Measurements from ENCODE around the gene AR. TPM values are rescaled to one million over a fixed set of nuclear protein-coding genes. Genes with fewer than 3 reads are reported as not detected.

AR gene
- total RNA-seq, 4 donors from 2014 or later, result 2.7 to 6.3 (median 4.3) TPM

DNA sequence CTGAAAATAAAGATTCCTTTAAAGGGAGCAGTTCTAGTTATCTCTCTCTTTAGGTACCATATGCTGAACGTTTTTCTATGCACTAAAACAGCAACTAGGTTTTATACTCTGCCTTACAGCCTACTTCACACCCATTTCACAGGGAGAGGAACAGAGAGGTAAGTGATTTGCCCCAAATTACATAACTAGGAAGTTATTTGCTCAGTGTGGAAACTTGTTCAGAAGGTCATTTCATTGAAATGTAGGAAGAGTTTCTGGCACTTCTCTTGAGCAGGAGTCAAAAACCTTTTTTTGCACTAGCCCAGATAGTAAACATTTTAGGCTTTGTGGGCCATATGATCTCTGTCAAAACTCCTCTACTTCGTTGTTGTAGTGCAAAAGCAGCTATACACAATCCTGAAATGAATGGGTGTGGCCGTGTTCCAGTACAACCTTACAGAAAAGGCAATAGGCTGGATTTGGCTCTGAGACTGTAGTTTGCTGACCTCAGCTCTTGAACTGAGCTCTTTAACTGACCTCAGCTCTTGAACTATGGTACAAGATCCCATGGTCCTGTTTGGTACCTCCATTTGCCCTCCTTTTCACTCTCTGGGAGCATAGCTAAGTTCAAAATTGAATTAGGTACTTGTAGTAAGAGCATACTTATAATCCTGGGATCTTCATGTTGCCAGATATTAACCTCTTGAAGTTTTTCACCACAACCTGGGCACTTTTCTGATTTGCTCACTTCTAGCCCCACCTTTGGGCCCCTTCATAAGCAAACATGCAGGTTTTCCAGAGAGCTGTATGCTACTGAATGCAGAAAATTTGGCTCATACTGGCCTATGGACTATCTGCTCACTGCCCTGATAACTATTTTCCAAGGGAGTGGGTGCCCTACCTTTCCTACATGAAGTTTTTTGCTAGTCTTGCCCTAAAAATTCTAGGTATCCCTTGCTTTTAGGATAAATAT, 53.3 kb downstream of the AR start:
- Histone ChIP-seq H3K9me3 (no peaks in the 10 kb centered on the region), H3K4me3 (no peak overlapping the region), H3K27ac (replicated peaks in 1 of 4) (no peak overlapping the region), H3K4me1 (no peaks in the 10 kb centered on the region), H3K36me3 (no peaks in the 10 kb centered on the region), H3K27me3 (no peaks in the 10 kb centered on the region)
- no peak for DNase-seq (ENCODE audit: extremely low spot score)
- TF ChIP-seq POLR2AphosphoS5 (IDR thresholded peaks at IDR 0.05) (no peak), POLR2A (IDR thresholded peaks at IDR 0.05; ENCODE audit: low read depth) (no peak), EP300 (IDR thresholded peaks at IDR 0.05) (no peak), CTCF (IDR thresholded peaks at IDR 0.05) (no peak)
- intact Hi-C loops (cut with DNase I), result no loop called here
- 31% methylated on average over 3 of the region's 3 CpGs for WGBS

DNA sequence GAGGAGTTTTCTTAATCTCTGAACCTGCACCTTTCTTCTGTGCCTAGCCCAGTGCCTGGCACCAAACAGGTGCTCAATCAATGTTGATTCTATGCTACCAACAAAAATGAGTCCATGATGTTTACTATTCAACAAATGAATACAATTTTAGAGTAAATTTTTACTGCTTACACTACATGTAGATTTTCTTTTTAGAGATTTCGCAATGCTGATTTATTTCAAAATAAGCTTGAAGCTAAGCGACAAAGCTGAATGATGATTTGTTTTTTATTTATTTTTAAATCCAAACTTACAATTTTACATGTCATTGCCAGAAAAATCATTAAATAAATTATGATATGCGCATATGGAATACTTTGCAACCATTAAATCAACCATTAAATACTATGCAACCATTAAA, 55.7 kb downstream of the AR start:
- intact Hi-C loops (cut with DNase I), result no loop called here
- Histone ChIP-seq H3K27ac (replicated peaks in 1 of 4) (no peak overlapping the region), H3K9me3 (no peaks in the 10 kb centered on the region), H3K36me3 (no peaks in the 10 kb centered on the region), H3K4me1 (no peaks in the 10 kb centered on the region), H3K27me3 (no peaks in the 10 kb centered on the region), H3K4me3 (no peak overlapping the region)
- 73% methylated on average over 3 of the region's 3 CpGs for WGBS
- no peak for DNase-seq (ENCODE audit: extremely low spot score)
- TF ChIP-seq EP300 (IDR thresholded peaks at IDR 0.05), result no peak
- no peak for TF ChIP-seq CTCF (IDR thresholded peaks at IDR 0.05)
- no peak for TF ChIP-seq POLR2AphosphoS5 (IDR thresholded peaks at IDR 0.05)
- TF ChIP-seq POLR2A (IDR thresholded peaks at IDR 0.05; ENCODE audit: low read depth), result no peak

GRCh38 chrX:67601771-67602170, 58.0 kb downstream of the AR start:
- Histone ChIP-seq H3K9me3 (no peaks in the 10 kb centered on the region), H3K4me3 (no peak overlapping the region), H3K27me3 (no peaks in the 10 kb centered on the region), H3K36me3 (no peaks in the 10 kb centered on the region), H3K27ac (replicated peaks in 1 of 4) (no peak overlapping the region), H3K4me1 (no peaks in the 10 kb centered on the region)
- DNase-seq (ENCODE audit: extremely low spot score), result no peak
- intact Hi-C loops (cut with DNase I), result no loop called here
- TF ChIP-seq POLR2AphosphoS5 (IDR thresholded peaks at IDR 0.05), result no peak
- TF ChIP-seq EP300 (IDR thresholded peaks at IDR 0.05), result no peak
- no peak for TF ChIP-seq CTCF (IDR thresholded peaks at IDR 0.05)
- 70% methylated on average over 1 of the region's 1 CpG for WGBS

- 62% methylated on average over 3 of the region's 3 CpGs for WGBS
- TF ChIP-seq CTCF (IDR thresholded peaks at IDR 0.05), result no peak
- TF ChIP-seq POLR2A (IDR thresholded peaks at IDR 0.05; ENCODE audit: low read depth), result no peak
- TF ChIP-seq EP300 (IDR thresholded peaks at IDR 0.05), result no peak
- no peak for TF ChIP-seq POLR2AphosphoS5 (IDR thresholded peaks at IDR 0.05)
- no peak for DNase-seq (ENCODE audit: extremely low spot score)
- no peak overlapping the region for H3K4me3 ChIP-seq
- no peak overlapping the region for H3K27ac ChIP-seq (replicated peaks in 1 of 4)
- H3K27me3 ChIP-seq, result no peaks in the 10 kb centered on the region
- H3K9me3 ChIP-seq, result no peaks in the 10 kb centered on the region
- no peaks in the 10 kb centered on the region for H3K4me1 ChIP-seq
- intact Hi-C loops (cut with DNase I), result no loop called here
- no peaks in the 10 kb centered on the region for H3K36me3 ChIP-seq
Measured at GRCh38 chrX:67604979-67605703, 61.3 kb downstream of the AR start.

Data from esophagus muscularis mucosa (tissue), 4 donors.